H1 (cell line): ENCODE measurements around the gene JAG2. TPM values are rescaled to one million over a fixed set of nuclear protein-coding genes. Genes with fewer than 3 reads are reported as not detected.

Experiments used
- JUND ChIP-seq: IDR thresholded peaks from 2 replicates; pipeline ENCODE4 v1.6.1; 2011; ENCODE audit warnings: mild to moderate bottlenecking, improper control_type of control experiment, low read length
- KDM4A ChIP-seq: IDR thresholded peaks from one replicate; pipeline ENCODE4 v1.7.1; 2012; ENCODE audit warnings: low read depth, mild to moderate bottlenecking, moderate library complexity, low read length, inconsistent platforms; ENCODE audit not compliant: severe bottlenecking
- RAD21 ChIP-seq, 2 experiments: IDR thresholded peaks in 1 of 2; conservative IDR thresholded peaks in 1 of 2; 2 replicates each; pipeline ENCODE4 v1.6.1; 2011; ENCODE audit warnings: low read depth in 2 of 2, low read length in 2 of 2, improper control_type of control experiment in 1 of 2, inconsistent platforms in 1 of 2, mild to moderate bottlenecking in 1 of 2, moderate library complexity in 1 of 2
- SAP30 ChIP-seq: fragments of 300-600 bp; sonication (generic); IDR thresholded peaks from 2 replicates; pipeline ENCODE4 v1.7.1; 2012; ENCODE audit warnings: low read length, moderate library complexity, mild to moderate bottlenecking, inconsistent platforms; ENCODE audit not compliant: insufficient read depth, insufficient replicate concordance
- TCF12 ChIP-seq: IDR thresholded peaks from 2 replicates; pipeline ENCODE4 v1.6.1; 2011; ENCODE audit warnings: low read depth, mild to moderate bottlenecking, low read length
- ZNF274 ChIP-seq: IDR thresholded peaks from 2 replicates; pipeline ENCODE4 v1.7.0; 2012; ENCODE audit warnings: low read length, borderline replicate concordance; ENCODE audit errors: extremely low read depth
- polyA plus RNA-seq, 7 experiments: library from polyadenylated mRNA; depleted of rRNA in 3 of 7; stranded (reverse) in 5 of 7; unstranded in 2 of 7; fragments of >200 nt in 5 of 7; fragments of 200-250 nt in 2 of 7; gene quantifications; 1 replicate in 5 of 7; 2 replicates in 1 of 7; 4 replicates in 1 of 7; pipeline versions ENCODE4 v1.2.1 to v1.2.3, GENCODE V29; 2011 to 2013; ENCODE audit warnings: missing spikeins in 2 of 7, mixed read lengths in 2 of 7
- total RNA-seq: library from RNA; stranded (reverse); fragmentation: NEBNext Ultra II Directional; extraction: Animal tissue kit (Norgen Biotek cat#: 25700); gene quantifications from 2 replicates; pipeline ENCODE4 v1.2.1, GENCODE V29; 2021

Gene JAG2
- total and polyA plus RNA-seq, 2 of the 8 experiments (the other 6 are each of a cell fraction or from before 2014, with no cell fraction given): 2.8 to 6.2 TPM

DNA sequence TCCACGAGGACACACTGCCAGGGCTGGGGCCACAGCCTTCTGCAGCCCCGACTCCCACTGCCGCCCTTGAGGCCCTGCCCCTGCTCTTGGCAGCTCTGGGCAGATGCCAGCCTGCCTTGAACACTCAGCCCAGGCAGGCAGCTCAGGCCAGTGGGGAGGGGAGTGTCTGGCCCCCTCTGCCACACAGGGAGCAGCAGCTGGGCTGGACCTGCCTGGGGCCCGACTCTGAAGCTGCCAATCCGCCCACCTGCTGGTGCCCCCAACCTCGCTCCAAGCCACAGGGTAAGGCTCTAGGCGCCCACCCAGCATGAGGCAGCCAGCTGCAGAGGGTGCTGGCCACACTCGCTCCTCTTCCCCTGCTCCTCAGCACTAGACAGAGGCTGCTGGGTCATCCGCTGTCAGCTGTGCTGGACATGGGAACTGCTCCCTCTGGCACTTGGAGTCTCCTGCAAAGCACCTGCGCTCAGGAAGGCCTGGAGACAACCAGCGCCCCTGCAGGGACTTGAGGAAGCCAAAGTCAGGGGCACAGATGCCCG is 37.2 kb upstream of the JAG2 start (continued):
- TF ChIP-seq KDM4A (no peak), JUND (no peak), ZNF274 (no peak), TCF12 (no peak), RAD21 (IDR thresholded peaks at IDR 0.05 in 1 of 2, conservative IDR thresholded peaks at IDR 0.05 in 1 of 2; ENCODE audit: low read depth in 2 of 2, low read length in 2 of 2) (no peak), SAP30 (no peak)
